DND-41 (cell line): ENCODE measurements around the gene RAB6A.

Source experiments
- ATAC-seq: fragments of 200-7000 bp; cut with Tn5 transposase; 3 replicates; pipeline ENCODE4 v1.9.1; 2021; ENCODE audit warnings: low read depth; ENCODE audit not compliant: insufficient read depth
- DNase-seq: peaks from one replicate; pipeline ENCODE4 v3.0.0-alpha.2; 2020
- H2AFZ ChIP-seq: 2 replicates; pipeline ENCODE4 v1.6.0; 2012; ENCODE audit warnings: low read depth, low read length
- H3K27ac ChIP-seq: 2 replicates; pipeline ENCODE4 v1.5.1; 2012; ENCODE audit warnings: low read length, inconsistent platforms
- H3K27me3 ChIP-seq: fragments of 200-600 bp; sonication (generic); 2 replicates; pipeline ENCODE4 v1.6.0; 2012; ENCODE audit warnings: low read length, mild to moderate bottlenecking, inconsistent platforms; ENCODE audit not compliant: insufficient read depth, poor library complexity
- H3K36me3 ChIP-seq: 2 replicates; pipeline ENCODE4 v1.5.1; 2012; ENCODE audit warnings: low read length, inconsistent platforms; ENCODE audit not compliant: insufficient read depth
- H3K4me1 ChIP-seq: 2 replicates; pipeline ENCODE4 v1.5.1; 2012; ENCODE audit warnings: mild to moderate bottlenecking, low read length; ENCODE audit not compliant: insufficient read depth
- H3K4me2 ChIP-seq: 2 replicates; pipeline ENCODE4 v1.6.0; 2012; ENCODE audit warnings: mild to moderate bottlenecking, moderate library complexity, low read length, inconsistent platforms; ENCODE audit not compliant: insufficient read depth
- H3K4me3 ChIP-seq, 2 experiments: fragments of 200-600 bp in 1 of 2; shearing (Covaris generic) in 1 of 2; 2 replicates each; pipeline ENCODE4 v1.5.1; 2012 to 2016; ENCODE audit warnings: inconsistent platforms in 2 of 2, low read length in 2 of 2, mild to moderate bottlenecking in 2 of 2, low read depth in 1 of 2, moderate library complexity in 1 of 2
- H3K79me2 ChIP-seq: 2 replicates; pipeline ENCODE4 v1.6.0; 2012; ENCODE audit warnings: low read length, inconsistent platforms; ENCODE audit not compliant: insufficient read depth
- H3K9ac ChIP-seq: 2 replicates; pipeline ENCODE4 v1.6.0; 2012; ENCODE audit warnings: low read depth, mild to moderate bottlenecking, inconsistent platforms, low read length, moderate library complexity
- H3K9me3 ChIP-seq: 2 replicates; pipeline ENCODE4 v1.5.1; 2012; ENCODE audit warnings: low read length, moderate library complexity, mild to moderate bottlenecking, inconsistent platforms; ENCODE audit not compliant: insufficient read depth, severe bottlenecking
- H4K20me1 ChIP-seq: 2 replicates; pipeline ENCODE4 v1.6.0; 2012; ENCODE audit warnings: low read length; ENCODE audit not compliant: insufficient read depth
- EZH2 ChIP-seq: IDR thresholded peaks from 3 replicates; pipeline ENCODE4 v1.6.1; 2012; ENCODE audit warnings: borderline replicate concordance, low read depth, mild to moderate bottlenecking, moderate library complexity, low read length, inconsistent platforms; ENCODE audit not compliant: severe bottlenecking
- TF ChIP-seq, protein P1 (sequence below): IDR thresholded peaks from 2 replicates; pipeline ENCODE4 v1.5.1; 2012; ENCODE audit warnings: borderline replicate concordance, low read length, moderate library complexity, mild to moderate bottlenecking; ENCODE audit not compliant: poor library complexity, severe bottlenecking; ENCODE audit errors: extremely low read depth

Gene RAB6A

GRCh38 chr11:73652046-73652730 lies 108.7 kb downstream of the RAB6A start:
- no peaks in the 10 kb centered on the region for H3K4me1 ChIP-seq
- no peak overlapping the region for H3K9ac ChIP-seq
- no peaks in the 10 kb centered on the region for H3K79me2 ChIP-seq
- no peak overlapping the region for H2AFZ ChIP-seq
- no peak overlapping the region for H3K4me2 ChIP-seq
- no peaks in the 10 kb centered on the region for H3K27me3 ChIP-seq
- ATAC-seq (no peak), DNase-seq (no peak)
- H3K9me3 ChIP-seq = no peaks in the 10 kb centered on the region
- no peaks in the 10 kb centered on the region for H3K36me3 ChIP-seq
- no peak overlapping the region for H3K27ac ChIP-seq
- H4K20me1 ChIP-seq = peaks cover 3% of the 10 kb centered on the region; the same call in 1 of the 2 replicates
- no peak for TF ChIP-seq EZH2
- TF ChIP-seq, protein P1, sequence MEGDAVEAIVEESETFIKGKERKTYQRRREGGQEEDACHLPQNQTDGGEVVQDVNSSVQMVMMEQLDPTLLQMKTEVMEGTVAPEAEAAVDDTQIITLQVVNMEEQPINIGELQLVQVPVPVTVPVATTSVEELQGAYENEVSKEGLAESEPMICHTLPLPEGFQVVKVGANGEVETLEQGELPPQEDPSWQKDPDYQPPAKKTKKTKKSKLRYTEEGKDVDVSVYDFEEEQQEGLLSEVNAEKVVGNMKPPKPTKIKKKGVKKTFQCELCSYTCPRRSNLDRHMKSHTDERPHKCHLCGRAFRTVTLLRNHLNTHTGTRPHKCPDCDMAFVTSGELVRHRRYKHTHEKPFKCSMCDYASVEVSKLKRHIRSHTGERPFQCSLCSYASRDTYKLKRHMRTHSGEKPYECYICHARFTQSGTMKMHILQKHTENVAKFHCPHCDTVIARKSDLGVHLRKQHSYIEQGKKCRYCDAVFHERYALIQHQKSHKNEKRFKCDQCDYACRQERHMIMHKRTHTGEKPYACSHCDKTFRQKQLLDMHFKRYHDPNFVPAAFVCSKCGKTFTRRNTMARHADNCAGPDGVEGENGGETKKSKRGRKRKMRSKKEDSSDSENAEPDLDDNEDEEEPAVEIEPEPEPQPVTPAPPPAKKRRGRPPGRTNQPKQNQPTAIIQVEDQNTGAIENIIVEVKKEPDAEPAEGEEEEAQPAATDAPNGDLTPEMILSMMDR = no peak
- no peak overlapping the region for H3K4me3 ChIP-seq

GRCh38 chr11:73651661-73652045 lies 109.2 kb downstream of the RAB6A start:
- no peaks in the 10 kb centered on the region for H3K4me1 ChIP-seq
- H3K9ac ChIP-seq = no peak overlapping the region
- no peak overlapping the region for H3K27ac ChIP-seq
- ATAC-seq (no peak), DNase-seq (no peak)
- H3K36me3 ChIP-seq = no peaks in the 10 kb centered on the region
- H3K9me3 ChIP-seq = no peaks in the 10 kb centered on the region
- H3K27me3 ChIP-seq = no peaks in the 10 kb centered on the region
- H3K79me2 ChIP-seq = no peaks in the 10 kb centered on the region
- H2AFZ ChIP-seq = no peak overlapping the region
- no peak overlapping the region for H3K4me2 ChIP-seq
- no peak overlapping the region for H3K4me3 ChIP-seq
- no peak for TF ChIP-seq EZH2
- TF ChIP-seq, protein P1 = no peak
- H4K20me1 ChIP-seq = peaks cover 3% of the 10 kb centered on the region; the same call in 1 of the 2 replicates

DNA sequence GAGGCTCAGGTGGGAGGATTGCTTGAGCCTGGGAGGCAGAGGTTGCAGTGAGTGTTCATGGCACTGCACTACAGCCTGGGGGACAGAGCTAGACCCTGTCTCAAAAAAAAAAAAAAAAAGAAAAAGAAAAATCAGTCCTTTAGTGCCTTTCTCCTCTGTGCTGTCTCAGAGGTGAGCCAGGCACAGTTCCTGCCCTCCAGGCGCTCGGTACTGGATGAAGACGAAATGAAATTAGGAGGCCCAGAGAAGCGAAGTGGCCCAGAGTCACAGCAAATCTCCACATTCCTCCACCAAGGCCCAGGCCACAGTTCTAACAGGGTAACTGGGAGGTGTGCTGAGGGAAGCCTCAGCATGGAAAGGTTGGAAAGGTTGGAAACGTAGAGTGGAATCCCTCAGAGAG lies 109.6 kb downstream of the RAB6A start:
- Histone ChIP-seq H4K20me1 (peaks cover 3% of the 10 kb centered on the region; the same call in 1 of the 2 replicates), H3K9me3 (no peaks in the 10 kb centered on the region), H3K79me2 (no peaks in the 10 kb centered on the region), H3K36me3 (no peaks in the 10 kb centered on the region), H3K4me1 (no peaks in the 10 kb centered on the region), H3K4me3 (no peak overlapping the region), H3K27ac (no peak overlapping the region), H3K27me3 (no peaks in the 10 kb centered on the region), H3K4me2 (no peak overlapping the region), H3K9ac (no peak overlapping the region), H2AFZ (no peak overlapping the region)
- DNase-seq (no peak), ATAC-seq (no peak)
- TF ChIP-seq, protein P1 = no peak
- no peak for TF ChIP-seq EZH2
